Gastroesophageal sphincter (tissue), 4 donors: ENCODE results near the gene EMC10. TPM values are rescaled to one million over a fixed set of nuclear protein-coding genes. Genes with fewer than 3 reads are reported as not detected.

Experiments used
- ATAC-seq: fragments of 150-250 bp; one replicate; pipeline ENCODE4 v1.9.1; 2016; ENCODE audit warnings: mild to moderate bottlenecking, moderate library complexity
- H3K27ac ChIP-seq, 4 donors: fragments of 200-600 bp; sonication (generic) in 3 of 4; 1 replicate in 3 of 4; 2 replicates in 1 of 4; pipeline ENCODE4 v1.5.1; 2016 to 2019
- H3K27me3 ChIP-seq: fragments of 200-600 bp; sonication (generic); one replicate; pipeline ENCODE4 v1.5.1; 2019
- H3K36me3 ChIP-seq, 2 donors: fragments of 200-600 bp; sonication (generic); one replicate each; pipeline ENCODE4 v1.5.1; 2019; ENCODE audit warnings: control low read depth in 1 of 2
- H3K4me1 ChIP-seq, 3 donors: fragments of 200-600 bp; sonication (generic); 1 replicate in 2 of 3; 2 replicates in 1 of 3; pipeline ENCODE4 v1.5.1; 2016 to 2019; ENCODE audit warnings: control low read depth in 2 of 3
- H3K4me3 ChIP-seq, 2 donors: fragments of 200-600 bp; sonication (generic); one replicate each; pipeline ENCODE4 v1.5.1; 2019; ENCODE audit warnings: mild to moderate bottlenecking in 1 of 2, moderate library complexity in 1 of 2
- H3K9me3 ChIP-seq, 3 donors: fragments of 200-600 bp; sonication (generic); one replicate each; pipeline ENCODE4 v1.5.1; 2017 to 2019; ENCODE audit warnings: control low read depth in 2 of 3
- CTCF ChIP-seq, 4 experiments: fragments of 200-600 bp in 2 of 4; fragments of 450-650 bp in 2 of 4; sonication (generic) in 1 of 4; IDR thresholded peaks; one replicate each; pipeline ENCODE4 v1.5.1; 2017 to 2019; ENCODE audit warnings: antibody characterized with exemption in 4 of 4, mild to moderate bottlenecking in 2 of 4, moderate library complexity in 2 of 4
- EP300 ChIP-seq: sonication (generic); formaldehyde crosslinking; IDR thresholded peaks from one replicate; pipeline ENCODE4 v1.6.1; 2017; ENCODE audit warnings: antibody characterized with exemption, mild to moderate bottlenecking
- POLR2A ChIP-seq, 2 donors: fragments of 450-650 bp; IDR thresholded peaks; one replicate each; pipeline ENCODE4 v1.6.1; 2017; ENCODE audit warnings: antibody characterized with exemption in 2 of 2, mild to moderate bottlenecking in 2 of 2, moderate library complexity in 1 of 2
- POLR2AphosphoS5 ChIP-seq: sonication (generic); formaldehyde crosslinking; IDR thresholded peaks from one replicate; pipeline ENCODE4 v1.6.1; 2017; ENCODE audit warnings: antibody characterized with exemption
- WGBS, 2 donors: methylation state at CpG; one replicate each; pipeline ENCODE4 v1.1.5; 2018; ENCODE audit warnings: low coverage in 1 of 2; 5-methylcytosine and 5-hydroxymethylcytosine counted together
- total RNA-seq, 4 donors: library from RNA; depleted of rRNA; stranded (reverse); fragments of >200 nt; gene quantifications; one replicate each; pipeline ENCODE4 v1.1.0, GENCODE V29; 2016

EMC10 gene
- total RNA-seq, 4 donors from 2014 or later: 55.5 to 75.9 (median 71.5) TPM

DNA sequence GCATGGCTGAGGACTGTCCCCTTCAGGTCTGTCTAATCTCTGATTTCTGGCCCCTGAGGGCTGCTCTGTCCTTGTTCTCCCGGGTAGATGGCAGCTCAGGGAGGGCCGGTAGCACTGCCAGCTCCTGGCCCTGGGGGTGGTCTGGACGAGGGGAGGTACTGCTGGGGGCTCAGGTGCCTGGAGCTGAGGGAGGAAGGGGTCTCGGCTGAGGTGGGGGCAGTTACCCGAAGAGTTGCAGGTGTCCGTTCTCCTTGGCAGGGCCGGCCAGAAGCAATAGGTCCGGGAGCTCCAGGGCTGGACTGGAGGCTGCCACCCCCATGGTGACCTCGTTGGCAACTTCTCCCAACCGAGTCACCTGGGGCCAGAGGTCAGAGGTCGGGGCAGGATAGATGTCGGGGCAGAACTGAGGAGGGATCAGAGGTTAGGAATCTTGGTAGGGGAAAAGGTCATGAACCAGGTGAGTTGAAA lies 1.2 kb upstream of the EMC10 start:
- no peaks in the 10 kb centered on the region for H3K27me3 ChIP-seq
- TF ChIP-seq CTCF (IDR thresholded peaks at IDR 0.05): no peak
- TF ChIP-seq EP300: no peak
- no peak for TF ChIP-seq POLR2A (IDR thresholded peaks at IDR 0.05)
- TF ChIP-seq POLR2AphosphoS5: no peak
- no peak overlapping the region for H3K4me3 ChIP-seq
- H3K9me3 ChIP-seq: no peaks in the 10 kb centered on the region
- peaks cover 0 to 27% (median 13%) of the 10 kb centered on the region in 3 donors for H3K4me1 ChIP-seq
- peaks cover 0 to 21% of the 10 kb centered on the region in 2 donors for H3K36me3 ChIP-seq
- ATAC-seq: no peak
- H3K27ac ChIP-seq: no peak overlapping the region
- WGBS, 2 donors: 80% methylated on average over 2 of the region's 12 CpGs; no CpG with 5 or more reads in 1 of the 2 donors

DNA sequence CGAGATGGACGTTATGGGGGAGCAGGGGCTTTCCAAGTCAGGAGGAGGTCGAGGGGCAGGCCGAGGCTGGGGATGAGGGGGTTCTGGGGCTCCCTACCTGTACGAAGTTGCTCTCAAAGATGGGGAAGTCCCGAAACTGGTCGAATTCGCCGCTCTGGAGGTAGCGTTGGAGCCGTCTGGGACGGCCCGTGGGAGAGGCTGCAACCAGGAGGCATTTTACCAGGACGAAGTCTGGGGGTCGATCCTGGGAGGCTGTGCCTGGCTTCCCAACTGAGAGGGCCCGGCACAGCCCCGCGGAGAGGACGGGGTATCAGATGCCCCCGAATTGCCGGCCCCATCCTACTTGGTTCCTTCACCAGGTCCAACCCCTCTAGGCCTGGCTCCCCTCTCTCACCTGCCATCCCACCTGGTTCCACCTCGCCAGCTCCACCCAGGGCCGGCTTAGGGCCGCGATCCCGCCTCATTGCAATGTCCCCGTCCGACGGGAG lies 527 bp upstream of the EMC10 start:
- Histone ChIP-seq H3K27ac (peak overlapping the region in 3 of 4 donors; percentile 70 to 78 (median 76)), H3K4me3 (peak overlapping the region; percentile 46 to 86), H3K36me3 (peaks cover 0 to 28% of the 10 kb centered on the region in 2 donors), H3K9me3 (no peaks in the 10 kb centered on the region), H3K4me1 (peaks cover 0 to 27% (median 13%) of the 10 kb centered on the region in 3 donors), H3K27me3 (no peaks in the 10 kb centered on the region)
- 54 to 85% methylated on average over 5 to 16 of the region's 29 CpGs for WGBS, 2 donors
- TF ChIP-seq CTCF (IDR thresholded peaks at IDR 0.05) (no peak), POLR2AphosphoS5 (no peak), POLR2A (IDR thresholded peaks at IDR 0.05) (no peak), EP300 (no peak)
- ATAC-seq: no peak

DNA sequence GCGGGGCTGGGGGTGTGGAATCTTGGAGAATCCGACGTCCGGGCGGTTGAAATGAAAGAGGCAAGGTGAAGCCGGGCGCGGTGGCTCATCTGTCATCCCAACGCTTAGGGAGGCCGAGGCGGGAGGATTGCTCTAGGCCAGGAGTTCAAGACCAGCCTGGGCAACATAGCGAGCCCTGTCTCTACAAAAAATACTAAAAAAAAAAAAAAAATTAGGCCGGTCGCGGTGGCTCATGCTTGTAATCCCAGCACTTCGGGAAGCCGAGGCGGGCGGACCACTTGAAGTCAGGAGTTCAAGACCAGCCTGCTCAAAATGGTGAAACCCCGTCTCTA lies 566 bp downstream of the EMC10 start:
- WGBS, 2 donors: 33% methylated on average over 12 of the region's 20 CpGs; no CpG with 5 or more reads in 1 of the 2 donors
- no peak for TF ChIP-seq EP300
- no peak for TF ChIP-seq POLR2AphosphoS5
- no peak for TF ChIP-seq CTCF (IDR thresholded peaks at IDR 0.05)
- no peak for TF ChIP-seq POLR2A (IDR thresholded peaks at IDR 0.05)
- H3K4me3 ChIP-seq: peak overlapping the region; percentile 46 to 86
- no peaks in the 10 kb centered on the region for H3K27me3 ChIP-seq
- H3K36me3 ChIP-seq: peaks cover 0 to 38% of the 10 kb centered on the region in 2 donors
- H3K9me3 ChIP-seq: no peaks in the 10 kb centered on the region
- peaks cover 0 to 27% (median 13%) of the 10 kb centered on the region in 3 donors for H3K4me1 ChIP-seq
- no peak for ATAC-seq
- H3K27ac ChIP-seq: peak overlapping the region in 3 of 4 donors; percentile 70 to 78 (median 76)

GRCh38 chr19:50477751-50478515 lies 1.6 kb downstream of the EMC10 start:
- peaks cover 0 to 49% of the 10 kb centered on the region in 2 donors for H3K36me3 ChIP-seq
- peaks cover 0 to 27% (median 13%) of the 10 kb centered on the region in 3 donors for H3K4me1 ChIP-seq
- WGBS, 2 donors: 93 to 94% methylated on average over 2 to 5 of the region's 17 CpGs
- H3K27ac ChIP-seq: no peak overlapping the region
- no peaks in the 10 kb centered on the region for H3K27me3 ChIP-seq
- H3K9me3 ChIP-seq: no peaks in the 10 kb centered on the region
- no peak for TF ChIP-seq EP300
- TF ChIP-seq CTCF (IDR thresholded peaks at IDR 0.05): no peak
- TF ChIP-seq POLR2A (IDR thresholded peaks at IDR 0.05): no peak
- no peak for TF ChIP-seq POLR2AphosphoS5
- no peak overlapping the region for H3K4me3 ChIP-seq
- ATAC-seq: no peak
